Smooth muscle cell (in vitro differentiated cells): ENCODE results near the gene HOXD11. TPM values are rescaled to one million over a fixed set of nuclear protein-coding genes. Genes with fewer than 3 reads are reported as not detected.

ENCODE experiments used
- DNase-seq: peaks from one replicate; lab custom pipeline; 2025; ENCODE audit not compliant: unreplicated experiment; lab: John Stamatoyannopoulos, UW
- H2AFZ ChIP-seq: fragments of 200-600 bp; sonication (generic); 2 replicates; pipeline ENCODE4 v1.6.0; 2016; ENCODE audit warnings: antibody characterized with exemption, low read depth, mild to moderate bottlenecking
- H3F3A ChIP-seq: fragments of 200-600 bp; sonication (generic); 2 replicates; pipeline ENCODE4 v1.6.0; 2017; ENCODE audit warnings: antibody characterized with exemption, low read depth
- H3K27ac ChIP-seq: fragments of 200-600 bp; sonication (generic); 2 replicates; pipeline ENCODE4 v1.5.1; 2016; ENCODE audit warnings: low read depth, mild to moderate bottlenecking
- H3K27me3 ChIP-seq: fragments of 200-600 bp; sonication (generic); 2 replicates; pipeline ENCODE4 v1.6.1; 2016; ENCODE audit warnings: low read depth, mild to moderate bottlenecking
- H3K36me3 ChIP-seq: fragments of 200-600 bp; sonication (generic); 2 replicates; pipeline ENCODE4 v1.5.1; 2016; ENCODE audit warnings: low read depth
- H3K4me1 ChIP-seq: fragments of 200-600 bp; sonication (generic); 2 replicates; pipeline ENCODE4 v1.5.1; 2016; ENCODE audit warnings: low read depth
- H3K4me2 ChIP-seq: fragments of 200-600 bp; sonication (generic); 2 replicates; pipeline ENCODE4 v1.6.0; 2016; ENCODE audit warnings: mild to moderate bottlenecking
- H3K4me3 ChIP-seq: fragments of 200-600 bp; sonication (generic); 2 replicates; pipeline ENCODE4 v1.5.1; 2016; ENCODE audit warnings: mild to moderate bottlenecking
- H3K79me2 ChIP-seq: fragments of 200-600 bp; sonication (generic); 2 replicates; pipeline ENCODE4 v1.6.0; 2016; ENCODE audit warnings: low read depth, mild to moderate bottlenecking
- H3K9ac ChIP-seq: fragments of 200-600 bp; sonication (generic); 2 replicates; pipeline ENCODE4 v1.6.0; 2016; ENCODE audit warnings: low read depth
- H3K9me3 ChIP-seq: fragments of 200-600 bp; sonication (generic); replicated peaks from 2 replicates; pipeline ENCODE4 v1.5.1; 2016; ENCODE audit warnings: low read depth
- H4K20me1 ChIP-seq: fragments of 200-600 bp; sonication (generic); 2 replicates; pipeline ENCODE4 v1.6.0; 2016; ENCODE audit warnings: low read depth
- CTCF ChIP-seq: fragments of 200-600 bp; sonication (generic); IDR thresholded peaks from 2 replicates; pipeline ENCODE4 v1.5.1; 2017; ENCODE audit warnings: borderline replicate concordance, mild to moderate bottlenecking, antibody characterized with exemption; ENCODE audit not compliant: insufficient read depth, poor library complexity, severe bottlenecking
- WGBS: methylation state at CpG from one replicate; pipeline ENCODE4 v1.1.7; 2016; ENCODE audit warnings: low lambda C conversion rate; 5-methylcytosine and 5-hydroxymethylcytosine counted together
- polyA plus RNA-seq: library from polyadenylated mRNA; unstranded; fragments of >200 nt; fragmentation: Nextera tagmentation; extraction: Ambion mirVana; gene quantifications from 2 replicates; pipeline ENCODE4 v1.2.1, GENCODE V29; 2016
- total RNA-seq: library from RNA; depleted of rRNA; stranded (reverse); fragments of >200 nt; gene quantifications from 2 replicates; pipeline ENCODE4 v1.2.3, GENCODE V29; 2014

The HOXD11 gene
- total and polyA plus RNA-seq, 2 experiments from 2014 or later = 4.4 to 7.9 TPM

- Histone ChIP-seq H3K4me2 (no peak overlapping the region), H4K20me1 (peaks cover 98% of the 10 kb centered on the region), H3K9me3 (no peaks in the 10 kb centered on the region), H2AFZ (no peak overlapping the region), H3K9ac (no peak overlapping the region), H3K79me2 (peaks cover 3% of the 10 kb centered on the region), H3F3A (no peaks in the 10 kb centered on the region), H3K27me3 (peaks cover 100% of the 10 kb centered on the region), H3K4me1 (no peaks in the 10 kb centered on the region), H3K27ac (no peak overlapping the region), H3K36me3 (no peaks in the 10 kb centered on the region), H3K4me3 (no peak overlapping the region)
- DNase-seq = no peak
- WGBS = 41% methylated on average over 24 of the region's 24 CpGs
- TF ChIP-seq CTCF = peak; percentile 49
Measured at GRCh38 chr2:176118601-176119339, 11.7 kb downstream of the HOXD11 start.

GRCh38 chr2:176120364-176121189 is 13.5 kb downstream of the HOXD11 start:
- no peak overlapping the region for H3K4me2 ChIP-seq
- peak; percentile 16 for TF ChIP-seq CTCF
- no peaks in the 10 kb centered on the region for H3K36me3 ChIP-seq
- no peak overlapping the region for H2AFZ ChIP-seq
- no peak overlapping the region for H3K9ac ChIP-seq
- no peaks in the 10 kb centered on the region for H3F3A ChIP-seq
- no peaks in the 10 kb centered on the region for H3K9me3 ChIP-seq
- peaks cover 88% of the 10 kb centered on the region for H4K20me1 ChIP-seq
- no peak overlapping the region for H3K4me3 ChIP-seq
- H3K27ac ChIP-seq = no peak overlapping the region
- no peak for DNase-seq
- WGBS = 66% methylated on average over 13 of the region's 13 CpGs
- no peaks in the 10 kb centered on the region for H3K79me2 ChIP-seq
- no peaks in the 10 kb centered on the region for H3K4me1 ChIP-seq
- peaks cover 100% of the 10 kb centered on the region for H3K27me3 ChIP-seq

- no peak overlapping the region for H3K4me2 ChIP-seq
- H3K27me3 ChIP-seq = peaks cover 100% of the 10 kb centered on the region
- no peaks in the 10 kb centered on the region for H3K36me3 ChIP-seq
- H3K9me3 ChIP-seq = no peaks in the 10 kb centered on the region
- no peak overlapping the region for H3K4me3 ChIP-seq
- H3K27ac ChIP-seq = no peak overlapping the region
- no peaks in the 10 kb centered on the region for H3K79me2 ChIP-seq
- TF ChIP-seq CTCF = no peak
- no peak for DNase-seq
- H2AFZ ChIP-seq = no peak overlapping the region
- H3F3A ChIP-seq = no peaks in the 10 kb centered on the region
- WGBS = 25% methylated on average over 52 of the region's 53 CpGs
- H3K4me1 ChIP-seq = no peaks in the 10 kb centered on the region
- H3K9ac ChIP-seq = no peak overlapping the region
- peaks cover 80% of the 10 kb centered on the region for H4K20me1 ChIP-seq
Measured at GRCh38 chr2:176121190-176122051, 14.3 kb downstream of the HOXD11 start.
